ENCODE data around the gene TOM1. TPM values are rescaled to one million over a fixed set of nuclear protein-coding genes. Genes with fewer than 3 reads are reported as not detected.

Gene TOM1
- total and polyA plus RNA-seq, 2 of the 13 experiments (the other 11 are each of a cell fraction or from before 2014, with no cell fraction given): 30.8 to 87.3 TPM

GRCh38 chr22:35299673-35300499 lies at the start of gene TOM1 (continued):
- TF ChIP-seq, protein P1, sequence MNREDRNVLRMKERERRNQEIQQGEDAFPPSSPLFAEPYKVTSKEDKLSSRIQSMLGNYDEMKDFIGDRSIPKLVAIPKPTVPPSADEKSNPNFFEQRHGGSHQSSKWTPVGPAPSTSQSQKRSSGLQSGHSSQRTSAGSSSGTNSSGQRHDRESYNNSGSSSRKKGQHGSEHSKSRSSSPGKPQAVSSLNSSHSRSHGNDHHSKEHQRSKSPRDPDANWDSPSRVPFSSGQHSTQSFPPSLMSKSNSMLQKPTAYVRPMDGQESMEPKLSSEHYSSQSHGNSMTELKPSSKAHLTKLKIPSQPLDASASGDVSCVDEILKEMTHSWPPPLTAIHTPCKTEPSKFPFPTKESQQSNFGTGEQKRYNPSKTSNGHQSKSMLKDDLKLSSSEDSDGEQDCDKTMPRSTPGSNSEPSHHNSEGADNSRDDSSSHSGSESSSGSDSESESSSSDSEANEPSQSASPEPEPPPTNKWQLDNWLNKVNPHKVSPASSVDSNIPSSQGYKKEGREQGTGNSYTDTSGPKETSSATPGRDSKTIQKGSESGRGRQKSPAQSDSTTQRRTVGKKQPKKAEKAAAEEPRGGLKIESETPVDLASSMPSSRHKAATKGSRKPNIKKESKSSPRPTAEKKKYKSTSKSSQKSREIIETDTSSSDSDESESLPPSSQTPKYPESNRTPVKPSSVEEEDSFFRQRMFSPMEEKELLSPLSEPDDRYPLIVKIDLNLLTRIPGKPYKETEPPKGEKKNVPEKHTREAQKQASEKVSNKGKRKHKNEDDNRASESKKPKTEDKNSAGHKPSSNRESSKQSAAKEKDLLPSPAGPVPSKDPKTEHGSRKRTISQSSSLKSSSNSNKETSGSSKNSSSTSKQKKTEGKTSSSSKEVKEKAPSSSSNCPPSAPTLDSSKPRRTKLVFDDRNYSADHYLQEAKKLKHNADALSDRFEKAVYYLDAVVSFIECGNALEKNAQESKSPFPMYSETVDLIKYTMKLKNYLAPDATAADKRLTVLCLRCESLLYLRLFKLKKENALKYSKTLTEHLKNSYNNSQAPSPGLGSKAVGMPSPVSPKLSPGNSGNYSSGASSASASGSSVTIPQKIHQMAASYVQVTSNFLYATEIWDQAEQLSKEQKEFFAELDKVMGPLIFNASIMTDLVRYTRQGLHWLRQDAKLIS (CRISPR knock-in tag; IDR thresholded peaks at IDR 0.05): no peak
- TF ChIP-seq, protein P2, sequence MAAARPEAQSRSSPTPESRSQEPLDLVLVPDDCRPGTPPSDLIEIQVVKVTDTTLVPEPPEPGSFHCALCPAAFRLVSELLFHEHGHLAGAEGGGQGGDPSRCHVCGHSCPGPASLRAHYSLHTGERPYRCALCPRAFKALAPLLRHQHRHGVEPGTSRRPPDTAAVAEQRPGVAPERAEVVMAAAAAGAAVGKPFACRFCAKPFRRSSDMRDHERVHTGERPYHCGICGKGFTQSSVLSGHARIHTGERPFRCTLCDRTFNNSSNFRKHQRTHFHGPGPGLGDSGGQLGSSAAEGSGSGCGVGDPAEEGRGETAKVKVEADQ (CRISPR knock-in tag; IDR thresholded peaks at IDR 0.05; ENCODE audit: borderline replicate concordance): peak; percentile 34; the same call in 1 of the 2 replicates
- TF ChIP-seq LCORL (IDR thresholded peaks at IDR 0.05) (no peak), LCORL (CRISPR knock-in tag; IDR thresholded peaks at IDR 0.05) (peak; percentile 75; the same call in 1 of the 2 replicates), MLX (CRISPR knock-in tag; IDR thresholded peaks at IDR 0.05) (peak; percentile 79; the same call in 1 of the 2 replicates), HDAC2 (CRISPR knock-in tag; IDR thresholded peaks at IDR 0.05) (peak; percentile 54; the same call in 1 of the 2 replicates), NR2C2 (CRISPR knock-in tag; IDR thresholded peaks at IDR 0.05; ENCODE audit: borderline replicate concordance) (peak; percentile 56), THYN1 (CRISPR knock-in tag; IDR thresholded peaks at IDR 0.05; ENCODE audit: borderline replicate concordance, low read depth) (no peak), FOXK1 (CRISPR knock-in tag; IDR thresholded peaks at IDR 0.05; ENCODE audit: borderline replicate concordance, low read depth) (peak; percentile 66), E2F1 (CRISPR knock-in tag; IDR thresholded peaks at IDR 0.05) (peak; percentile 75; the same call in 1 of the 2 replicates), ZNF576 (CRISPR knock-in tag; IDR thresholded peaks at IDR 0.05) (no peak), PHB2 (IDR thresholded peaks at IDR 0.05; ENCODE audit: partially characterized antibody) (no peak), CBFB (CRISPR knock-in tag; IDR thresholded peaks at IDR 0.05) (peak; percentile 82; the same call in 1 of the 2 replicates), NFRKB (IDR thresholded peaks at IDR 0.05) (no peak), TBX3 (IDR thresholded peaks at IDR 0.05; ENCODE audit: borderline replicate concordance) (no peak; the same call in 1 of the 2 replicates), DPF2 (CRISPR knock-in tag; IDR thresholded peaks at IDR 0.05; ENCODE audit: borderline replicate concordance, low read depth) (no peak), SIX4 (CRISPR knock-in tag; IDR thresholded peaks at IDR 0.05) (no peak), ZNF543 (CRISPR knock-in tag; IDR thresholded peaks at IDR 0.05) (peak; percentile 77; the same call in 1 of the 2 replicates)
- TF ChIP-seq, protein P3, sequence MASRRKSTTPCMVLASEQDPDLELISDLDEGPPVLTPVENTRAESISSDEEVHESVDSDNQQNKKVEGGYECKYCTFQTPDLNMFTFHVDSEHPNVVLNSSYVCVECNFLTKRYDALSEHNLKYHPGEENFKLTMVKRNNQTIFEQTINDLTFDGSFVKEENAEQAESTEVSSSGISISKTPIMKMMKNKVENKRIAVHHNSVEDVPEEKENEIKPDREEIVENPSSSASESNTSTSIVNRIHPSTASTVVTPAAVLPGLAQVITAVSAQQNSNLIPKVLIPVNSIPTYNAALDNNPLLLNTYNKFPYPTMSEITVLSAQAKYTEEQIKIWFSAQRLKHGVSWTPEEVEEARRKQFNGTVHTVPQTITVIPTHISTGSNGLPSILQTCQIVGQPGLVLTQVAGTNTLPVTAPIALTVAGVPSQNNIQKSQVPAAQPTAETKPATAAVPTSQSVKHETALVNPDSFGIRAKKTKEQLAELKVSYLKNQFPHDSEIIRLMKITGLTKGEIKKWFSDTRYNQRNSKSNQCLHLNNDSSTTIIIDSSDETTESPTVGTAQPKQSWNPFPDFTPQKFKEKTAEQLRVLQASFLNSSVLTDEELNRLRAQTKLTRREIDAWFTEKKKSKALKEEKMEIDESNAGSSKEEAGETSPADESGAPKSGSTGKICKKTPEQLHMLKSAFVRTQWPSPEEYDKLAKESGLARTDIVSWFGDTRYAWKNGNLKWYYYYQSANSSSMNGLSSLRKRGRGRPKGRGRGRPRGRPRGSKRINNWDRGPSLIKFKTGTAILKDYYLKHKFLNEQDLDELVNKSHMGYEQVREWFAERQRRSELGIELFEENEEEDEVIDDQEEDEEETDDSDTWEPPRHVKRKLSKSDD (CRISPR knock-in tag; IDR thresholded peaks at IDR 0.05; ENCODE audit: low read depth): peak; percentile 82; the same call in 1 of the 2 replicates
